HG03097 (cell line): ENCODE results near the gene IL27RA.
"Not testable (repeated sequence)": the region's sequence is repeated elsewhere in the genome, so short reads cannot be mapped to it uniquely, and the experiment has no call there.

ENCODE experiments used
- ATAC-seq: cut with Tn5 transposase; IDR thresholded peaks from one replicate; pipeline ENCODE4 v1.9.1; 2021; ENCODE audit not compliant: unreplicated experiment, low FRiP score

The IL27RA gene

DNA sequence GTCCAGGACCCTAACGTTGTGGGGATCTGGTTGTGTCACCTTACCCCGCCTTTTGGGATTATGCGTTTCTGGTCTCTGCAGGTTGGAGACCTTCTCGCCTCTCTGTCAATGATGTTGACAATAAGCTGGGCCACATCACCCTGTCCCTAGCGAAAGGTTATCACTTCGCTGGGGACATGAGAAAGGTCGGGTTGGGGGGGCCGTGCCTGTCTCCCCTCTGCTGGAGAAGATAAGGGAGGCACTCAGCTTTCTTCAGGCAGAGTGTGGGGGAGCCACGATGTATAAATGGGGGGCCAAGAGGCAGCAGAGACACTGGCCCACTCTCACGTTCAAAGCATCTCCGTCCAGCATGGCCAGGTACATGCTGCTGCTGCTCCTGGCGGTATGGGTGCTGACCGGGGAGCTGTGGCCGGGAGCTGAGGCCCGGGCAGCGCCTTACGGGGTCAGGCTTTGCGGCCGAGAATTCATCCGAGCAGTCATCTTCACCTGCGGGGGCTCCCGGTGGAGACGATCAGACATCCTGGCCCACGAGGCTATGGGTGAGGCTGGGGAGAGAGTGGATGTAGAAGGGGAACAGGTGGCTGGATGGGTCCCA, 3.6 kb upstream of the IL27RA start, which contains the start of gene RLN3:
TSS of gene RLN3 (plus strand) at position 293 of the 595 bp plus-strand sequence. CDS start at position 350, 57 bp downstream.
- ATAC-seq = no peak

DNA sequence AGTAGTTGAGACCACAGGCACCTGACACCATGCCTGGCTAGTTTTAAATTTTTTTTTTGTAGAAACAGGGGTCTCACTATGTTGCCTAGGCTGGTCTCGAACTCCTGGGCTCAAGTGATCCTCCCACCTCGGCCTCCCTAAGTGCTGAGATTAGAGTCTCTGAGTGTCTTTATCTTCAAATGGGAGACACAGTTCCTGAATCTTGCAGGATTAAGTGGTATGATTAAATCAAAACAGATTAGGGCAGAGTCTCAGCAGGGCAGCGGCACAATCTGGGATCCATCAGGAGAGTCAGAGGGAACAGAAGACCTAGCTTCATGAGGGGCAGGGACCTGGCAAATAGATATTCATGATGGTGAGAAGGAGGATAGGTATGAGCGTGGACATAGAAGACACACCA, 2.7 kb upstream of the IL27RA start:
- no peak for ATAC-seq

DNA sequence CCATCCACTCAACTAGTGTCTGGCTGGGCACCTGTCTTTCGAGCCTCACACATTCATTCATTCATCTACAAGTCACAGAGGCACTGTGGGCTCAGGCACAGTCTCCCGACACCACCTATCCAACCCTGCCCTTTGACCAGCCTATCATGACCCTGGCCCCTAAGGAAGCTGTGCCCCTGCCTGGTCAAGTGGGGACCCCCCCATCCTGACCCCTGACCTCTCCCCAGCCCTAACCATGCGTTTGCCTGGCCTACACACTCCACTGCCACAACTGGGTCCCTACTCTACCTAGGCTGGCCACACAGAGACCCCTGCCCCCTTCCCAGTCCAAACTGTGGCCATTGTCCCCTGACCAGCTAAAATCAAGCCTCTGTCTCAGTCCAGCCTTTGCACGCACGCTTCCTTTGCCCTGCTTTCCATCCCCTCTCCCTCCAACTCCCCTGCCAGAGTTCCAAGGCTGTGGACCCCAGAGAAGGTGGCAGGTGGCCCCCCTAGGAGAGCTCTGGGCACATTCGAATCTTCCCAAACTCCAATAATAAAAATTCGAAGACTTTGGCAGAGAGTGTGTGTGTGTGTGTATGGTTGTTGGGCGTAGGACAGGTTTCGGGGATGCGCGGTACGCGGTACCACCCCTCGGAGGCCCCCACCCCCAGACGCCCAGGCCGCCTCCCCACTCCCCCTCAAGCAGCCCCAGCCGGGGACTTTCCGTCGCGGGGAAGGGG, 404 bp upstream of the IL27RA start:
- no peak for ATAC-seq

DNA sequence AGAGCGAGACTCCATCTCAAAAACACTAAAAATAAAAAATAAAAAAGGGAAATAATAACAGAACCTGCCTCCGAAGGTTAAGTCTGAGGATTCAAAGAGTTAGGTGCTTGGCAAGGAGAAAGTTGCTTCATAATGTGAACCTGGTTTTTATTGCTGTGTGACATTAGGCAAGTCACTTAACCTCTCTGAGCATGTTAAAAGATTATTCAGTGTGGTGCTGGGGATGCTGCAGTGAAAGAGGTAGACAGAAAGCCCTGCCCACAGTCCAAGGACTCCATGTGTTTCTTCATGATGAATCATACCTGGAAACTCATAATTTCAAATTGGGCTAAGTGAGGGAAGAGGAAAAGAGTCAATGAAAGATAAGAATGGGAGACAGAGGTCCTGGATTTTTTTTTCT, 2.4 kb downstream of the IL27RA start:
- ATAC-seq = no peak

DNA sequence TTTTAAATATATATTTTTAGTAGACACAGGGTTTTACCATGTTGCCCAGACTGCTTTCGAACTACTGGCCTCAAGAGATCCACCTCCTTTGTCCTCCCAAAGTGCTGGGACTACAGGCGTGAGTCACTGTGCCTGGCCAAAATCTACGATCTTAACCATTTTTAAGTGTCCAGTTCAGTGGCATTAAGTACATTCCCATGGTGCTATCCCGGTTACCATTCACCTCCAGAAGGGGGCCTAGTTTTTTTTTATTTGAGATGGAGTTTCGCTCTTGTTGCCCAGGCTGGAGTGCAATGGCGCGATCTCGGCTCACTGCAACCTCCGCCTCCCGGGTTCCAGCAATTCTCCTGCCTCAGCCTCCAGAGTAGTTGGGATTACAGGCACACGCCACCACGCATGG, 3.6 kb downstream of the IL27RA start:
- not testable (repeated sequence) for ATAC-seq

DNA sequence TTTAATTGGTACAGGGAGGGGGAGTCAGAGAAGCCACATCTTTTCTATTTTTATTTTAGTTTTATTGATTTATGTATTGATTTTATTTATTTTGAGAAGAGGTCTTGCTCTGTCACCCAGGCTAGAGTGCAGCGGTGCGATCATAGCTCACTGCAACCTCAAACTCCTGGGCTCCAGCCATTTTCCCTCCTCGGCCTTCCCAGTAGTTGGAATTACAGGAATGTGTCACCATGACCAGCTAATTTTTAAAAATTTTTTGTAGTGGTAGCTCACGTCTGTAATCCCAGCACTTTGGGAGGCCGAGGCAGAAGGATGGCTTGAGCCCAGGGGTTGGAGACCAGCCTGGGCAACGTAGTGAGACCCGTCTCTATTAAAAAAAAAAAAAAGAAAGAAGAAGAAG, 4.1 kb downstream of the IL27RA start:
- ATAC-seq = no peak

DNA sequence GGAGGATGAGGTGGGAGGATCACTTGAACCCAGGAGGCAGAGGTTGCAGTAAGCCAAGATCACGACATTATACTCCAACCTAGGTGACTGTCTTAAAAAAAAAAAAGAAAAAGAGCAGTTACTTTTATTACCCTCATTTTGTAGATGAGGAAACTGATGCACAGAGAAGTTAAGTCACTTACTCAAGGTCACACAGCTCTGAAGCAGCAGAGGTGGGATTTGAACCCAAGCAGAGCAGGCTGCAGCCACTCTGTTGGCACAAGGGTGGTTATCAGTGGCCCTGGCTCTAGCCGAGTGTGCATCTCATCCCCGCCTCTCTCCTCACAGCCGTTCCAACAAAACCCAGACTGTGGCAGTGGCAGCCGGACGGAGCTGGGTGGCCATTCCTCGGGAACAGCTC, 7.6 kb downstream of the IL27RA start:
- ATAC-seq = no peak

DNA sequence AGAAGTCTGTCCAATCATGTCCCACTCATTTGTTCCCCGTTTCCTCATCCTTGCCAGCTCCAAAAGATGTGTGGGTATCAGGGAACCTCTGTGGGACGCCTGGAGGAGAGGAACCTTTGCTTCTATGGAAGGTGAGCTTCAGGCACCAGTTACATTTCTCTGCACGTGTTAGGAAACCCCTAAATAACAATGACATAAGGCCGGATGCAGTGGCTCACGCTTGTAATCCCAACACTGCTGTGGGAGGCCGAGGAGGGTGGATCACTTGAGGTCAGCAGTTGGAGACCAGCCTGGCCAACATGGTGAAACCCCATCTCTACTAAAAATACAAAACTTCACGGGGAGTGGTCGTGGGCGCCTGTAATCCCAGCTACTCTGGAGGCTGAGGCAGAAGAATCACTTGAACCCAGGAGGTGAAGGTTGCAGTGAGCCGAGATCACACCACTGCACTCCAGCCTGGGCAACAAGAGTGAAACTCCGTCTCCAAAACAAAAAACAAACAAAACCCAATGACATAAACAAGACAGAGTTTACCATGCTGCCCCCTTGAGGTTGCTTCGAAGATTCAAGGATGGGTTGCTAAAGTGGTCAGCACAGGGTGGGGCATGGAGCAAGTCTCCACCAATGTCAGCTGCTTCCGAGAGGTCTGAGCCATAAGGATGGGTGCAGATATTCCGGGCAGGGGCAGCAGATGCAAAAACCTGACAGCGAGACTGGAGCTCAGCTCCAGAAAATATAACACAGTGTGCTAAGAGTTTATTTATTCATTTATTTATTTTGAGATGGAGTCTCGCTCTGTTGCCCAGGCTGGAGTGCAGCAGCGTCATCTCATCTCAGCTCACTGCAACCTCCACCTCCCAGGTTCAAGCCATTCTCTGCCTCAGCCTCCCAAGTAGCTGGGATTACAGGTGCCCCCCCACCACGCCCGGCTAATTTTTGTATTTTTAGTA, 11.4 kb downstream of the IL27RA start:
- ATAC-seq = not testable (repeated sequence)

DNA sequence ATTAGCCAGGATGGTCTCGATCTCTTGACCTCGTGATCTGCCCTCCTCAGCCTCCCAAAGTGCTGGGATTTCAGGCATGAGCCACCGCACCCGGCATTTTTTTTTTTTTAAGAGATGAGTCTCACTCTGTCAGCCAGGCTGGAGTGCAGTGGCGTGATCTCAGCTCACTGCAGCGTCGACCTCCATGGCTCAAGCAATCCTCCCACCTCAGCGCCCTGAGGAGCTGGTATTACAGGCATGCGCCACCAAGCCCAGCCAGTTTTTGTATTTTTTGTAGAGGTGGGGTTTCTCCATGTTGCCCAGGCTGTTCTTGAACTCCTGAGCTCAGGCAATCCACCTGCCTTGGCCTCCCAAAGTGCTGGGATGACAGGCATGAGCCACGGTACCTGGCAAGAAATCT, 16.3 kb downstream of the IL27RA start:
- not testable (repeated sequence) for ATAC-seq

DNA sequence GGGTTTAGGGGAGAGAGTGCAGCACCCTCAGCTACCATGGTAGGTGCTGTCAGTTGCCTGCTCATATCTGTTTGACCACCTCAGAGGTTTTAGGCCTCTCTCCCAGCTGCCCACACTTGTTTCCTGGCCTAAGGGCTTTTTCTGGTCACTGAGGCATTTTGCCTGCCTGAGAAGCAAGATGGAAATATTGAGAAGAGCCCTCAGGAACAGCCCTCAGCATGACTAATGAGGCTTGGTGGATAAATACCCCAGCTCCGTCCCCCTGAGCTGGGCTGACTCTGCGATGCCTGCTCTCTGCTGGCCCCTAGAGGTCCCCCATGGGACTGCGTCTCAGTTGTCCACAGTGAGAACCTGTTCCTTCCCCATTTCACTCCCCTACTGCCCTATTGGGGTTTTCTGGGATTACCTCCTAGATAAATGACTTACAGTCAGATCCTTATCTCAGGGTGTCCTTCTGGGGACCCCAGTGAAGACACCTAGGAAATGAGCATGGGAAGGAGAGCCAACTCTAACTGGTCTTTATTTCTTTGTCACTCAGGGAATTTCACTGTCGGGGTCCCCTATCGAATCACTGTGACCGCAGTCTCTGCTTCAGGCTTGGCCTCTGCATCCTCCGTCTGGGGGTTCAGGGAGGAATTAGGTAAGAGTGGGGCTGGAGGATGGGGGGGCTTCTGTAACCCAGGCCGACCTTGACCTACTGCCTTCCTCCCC, 17.0 kb downstream of the IL27RA start:
- ATAC-seq = no peak

DNA sequence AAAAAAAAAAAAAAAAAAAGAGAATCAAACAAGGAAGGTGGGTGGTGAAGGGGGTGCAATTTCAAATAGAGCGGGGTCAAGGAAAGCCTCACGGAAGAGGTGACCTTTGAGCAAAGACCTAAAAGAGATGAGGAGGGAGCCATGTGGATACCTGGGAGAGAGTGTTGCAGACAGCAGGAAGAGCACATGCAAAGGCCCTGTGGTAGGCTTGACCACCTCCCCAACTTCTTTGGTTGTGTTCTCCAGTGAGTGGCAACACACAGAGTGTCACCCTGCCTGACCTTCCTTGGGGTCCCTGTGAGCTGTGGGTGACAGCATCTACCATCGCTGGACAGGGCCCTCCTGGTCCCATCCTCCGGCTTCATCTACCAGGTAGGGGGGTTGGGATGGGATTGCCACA, 18.9 kb downstream of the IL27RA start:
- ATAC-seq = no peak

DNA sequence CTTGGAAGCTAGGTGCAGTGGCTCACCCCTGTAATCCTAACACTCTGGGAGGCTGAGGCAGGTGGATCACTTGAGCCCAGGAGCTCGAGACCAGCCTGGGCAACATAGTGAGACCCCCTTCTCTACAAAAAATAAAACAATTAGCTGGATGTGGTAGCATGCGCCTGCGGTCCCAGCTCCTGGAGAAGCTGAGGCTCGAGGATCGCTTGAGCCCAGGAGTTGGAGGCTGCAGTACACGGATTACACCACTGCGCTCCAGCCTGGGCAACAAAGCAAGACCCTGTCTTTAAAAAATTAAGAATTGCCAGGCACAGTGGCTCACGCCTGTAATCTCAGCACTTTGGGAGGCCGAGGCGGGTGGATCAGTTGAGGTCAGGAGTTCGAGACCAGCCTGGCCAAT, 19.4 kb downstream of the IL27RA start:
- not testable (repeated sequence) for ATAC-seq

DNA sequence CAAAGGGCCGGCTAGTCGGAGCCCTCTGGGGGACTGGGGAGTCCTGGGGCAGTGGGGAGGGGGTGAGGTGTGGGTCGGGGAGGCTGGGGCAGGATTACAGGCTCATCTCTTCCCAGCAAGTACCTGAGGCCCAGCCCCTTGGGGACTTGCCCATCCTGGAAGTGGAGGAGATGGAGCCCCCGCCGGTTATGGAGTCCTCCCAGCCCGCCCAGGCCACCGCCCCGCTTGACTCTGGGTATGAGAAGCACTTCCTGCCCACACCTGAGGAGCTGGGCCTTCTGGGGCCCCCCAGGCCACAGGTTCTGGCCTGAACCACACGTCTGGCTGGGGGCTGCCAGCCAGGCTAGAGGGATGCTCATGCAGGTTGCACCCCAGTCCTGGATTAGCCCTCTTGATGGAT, 20.4 kb downstream of the IL27RA start:
- no peak for ATAC-seq

DNA sequence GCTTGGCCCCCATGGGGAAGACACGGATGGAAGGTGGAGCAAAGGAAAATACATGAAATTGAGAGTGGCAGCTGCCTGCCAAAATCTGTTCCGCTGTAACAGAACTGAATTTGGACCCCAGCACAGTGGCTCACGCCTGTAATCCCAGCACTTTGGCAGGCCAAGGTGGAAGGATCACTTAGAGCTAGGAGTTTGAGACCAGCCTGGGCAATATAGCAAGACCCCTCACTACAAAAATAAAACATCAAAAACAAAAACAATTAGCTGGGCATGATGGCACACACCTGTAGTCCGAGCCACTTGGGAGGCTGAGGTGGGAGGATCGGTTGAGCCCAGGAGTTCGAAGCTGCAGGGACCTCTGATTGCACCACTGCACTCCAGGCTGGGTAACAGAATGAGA, 20.9 kb downstream of the IL27RA start:
- no peak for ATAC-seq

DNA sequence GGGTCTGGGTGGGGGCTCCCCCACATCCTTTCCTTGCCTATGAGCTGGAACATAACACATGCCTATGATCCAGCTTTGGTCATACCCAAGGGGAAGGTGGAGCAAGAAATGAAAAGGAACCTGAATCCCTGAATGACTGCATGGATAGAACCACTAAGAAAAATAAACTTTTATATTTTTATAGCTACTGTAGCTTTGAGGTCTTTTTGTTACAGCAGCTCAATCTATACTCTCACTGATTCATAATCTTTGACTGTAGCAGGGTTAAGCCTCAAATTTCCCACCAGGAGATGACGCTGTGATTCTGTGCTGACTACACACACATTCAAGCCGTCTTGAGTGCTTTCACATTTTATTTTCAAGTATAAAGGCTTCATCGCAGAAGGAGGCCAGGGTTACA, 21.5 kb downstream of the IL27RA start:
- ATAC-seq = no peak

DNA sequence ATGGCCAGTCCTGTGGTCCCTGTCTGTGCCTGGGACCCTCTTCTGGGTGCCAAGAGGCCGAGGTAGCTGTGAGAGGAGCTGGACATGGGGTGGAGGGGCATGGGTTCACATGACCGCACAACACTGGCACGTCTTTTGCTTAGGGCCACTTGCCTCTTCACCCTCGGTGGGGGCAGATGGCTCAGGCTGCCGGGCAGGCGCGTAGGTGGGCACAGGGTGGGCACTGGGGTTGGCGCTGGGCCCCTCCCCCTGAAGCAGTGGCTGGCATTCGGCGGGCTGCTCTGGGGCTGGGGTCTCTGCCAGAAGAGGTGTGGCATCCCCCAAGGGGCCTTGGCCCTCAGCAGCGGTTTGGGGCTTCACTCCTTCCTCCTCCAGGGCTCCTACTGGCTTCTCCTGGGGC, 21.9 kb downstream of the IL27RA start:
- ATAC-seq = no peak

DNA sequence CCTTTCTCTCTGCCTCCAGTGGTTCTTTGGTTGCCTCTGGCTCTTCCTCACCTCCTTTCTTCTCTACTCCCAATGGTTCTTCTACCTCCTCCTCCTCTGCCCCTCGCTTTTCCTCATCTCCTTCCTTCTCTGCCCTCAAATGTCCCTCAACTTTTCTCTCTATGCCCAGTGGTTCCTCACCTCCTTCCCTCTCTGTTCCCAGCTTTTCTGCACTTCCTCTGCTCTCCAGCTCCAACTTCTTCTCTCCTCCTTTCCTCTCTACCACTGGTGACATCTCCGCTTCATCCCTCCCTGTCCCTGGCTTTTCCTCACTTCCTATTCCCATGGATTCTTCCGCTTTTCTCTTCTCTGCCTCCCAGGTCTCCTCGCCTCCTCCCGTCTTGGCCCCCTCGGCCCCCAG, 22.5 kb downstream of the IL27RA start:
- no peak for ATAC-seq

DNA sequence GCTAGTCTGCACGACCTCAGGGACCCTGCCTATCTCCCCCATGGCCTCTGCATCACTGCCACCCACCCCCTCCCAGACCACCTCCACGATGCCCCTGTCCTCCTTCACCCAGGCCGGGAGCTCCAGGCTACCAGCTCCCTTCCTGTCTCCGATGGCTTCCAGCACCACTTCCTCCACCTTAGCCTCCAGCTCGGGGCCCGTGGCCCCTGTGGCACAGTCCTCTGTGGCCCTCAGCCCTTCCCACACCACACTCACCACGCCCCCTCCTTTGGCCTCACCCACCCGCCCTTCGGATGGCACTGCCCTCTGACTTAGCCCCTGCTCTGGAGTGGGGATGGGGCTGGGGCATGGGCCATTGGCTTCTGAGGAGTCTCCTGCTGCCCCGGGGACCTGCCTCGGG, 23.2 kb downstream of the IL27RA start:
- ATAC-seq = no peak

DNA sequence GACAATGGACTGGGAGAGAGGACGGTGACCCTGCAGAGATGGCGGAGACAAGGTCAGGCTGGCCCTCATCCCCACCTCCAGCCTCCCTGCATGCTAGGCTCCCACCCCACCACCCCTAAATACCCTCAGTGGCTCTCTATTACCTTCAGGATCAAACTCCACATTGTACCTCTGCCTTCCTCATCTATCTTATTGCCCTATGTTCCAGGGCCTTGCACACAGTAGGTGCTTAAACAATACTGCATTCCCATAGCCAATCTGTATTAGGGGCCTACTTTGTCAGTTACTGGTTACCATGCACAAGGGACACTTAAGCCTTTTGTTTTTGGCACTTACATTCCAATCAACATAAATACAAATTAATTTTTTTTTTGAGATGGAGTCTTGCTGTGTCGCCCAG, 23.8 kb downstream of the IL27RA start:
- ATAC-seq = no peak

DNA sequence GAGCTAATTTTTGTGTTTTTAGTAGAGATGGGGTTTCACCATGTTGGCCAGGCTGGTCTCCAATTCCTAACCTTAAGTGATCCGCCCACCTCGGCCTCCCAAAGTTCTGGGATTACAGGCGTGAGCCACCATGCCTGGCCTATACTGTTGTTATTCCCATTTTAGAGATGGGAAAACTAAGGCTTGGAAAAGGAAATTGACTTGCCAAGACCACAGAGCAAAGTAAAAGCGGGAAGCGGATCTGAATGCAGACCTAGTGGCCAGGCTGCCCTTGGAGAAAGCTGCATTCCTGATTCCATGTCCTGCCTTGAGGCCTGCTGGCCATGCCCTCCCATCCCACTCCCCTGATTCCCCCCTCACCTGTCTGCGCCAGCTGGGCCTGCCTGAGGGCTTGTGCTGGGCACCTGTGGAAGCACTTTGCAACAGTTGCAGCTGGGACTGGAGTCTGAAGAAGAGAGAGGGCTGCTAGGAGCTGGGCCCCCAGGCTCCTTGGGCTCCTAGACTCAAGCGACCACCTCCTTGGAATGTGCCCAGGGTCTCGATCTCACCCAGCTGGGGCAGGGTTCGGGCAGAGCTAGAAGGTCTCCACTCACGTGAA, 24.6 kb downstream of the IL27RA start:
- ATAC-seq = no peak
